MM.1S (cell line): ENCODE results near the gene PIGR.
A peak's percentile ranks its signal among the peaks of the same experiment; 100 is the strongest.

Experiments
- DNase-seq: peaks from one replicate; pipeline ENCODE4 v3.0.0-alpha.2; 2015
- H2AFZ ChIP-seq: fragments of 300-600 bp; sonication (generic); 2 replicates; pipeline ENCODE4 v1.6.0; 2016; ENCODE audit warnings: antibody characterized with exemption, low read length
- H3F3A ChIP-seq: fragments of 300-600 bp; sonication (generic); 2 replicates; pipeline ENCODE4 v1.6.1; 2016; ENCODE audit warnings: mild to moderate bottlenecking, antibody characterized with exemption, low read length, moderate library complexity, mixed read lengths; ENCODE audit not compliant: insufficient read depth
- H3K27ac ChIP-seq: fragments of 300-600 bp; sonication (generic); 2 replicates; pipeline ENCODE4 v1.5.1; 2016; ENCODE audit warnings: mild to moderate bottlenecking, low read length
- H3K27me3 ChIP-seq: fragments of 300-600 bp; sonication (generic); replicated peaks from 2 replicates; pipeline ENCODE4 v1.6.0; 2016; ENCODE audit warnings: low read length; ENCODE audit not compliant: insufficient read depth
- H3K36me3 ChIP-seq: fragments of 300-600 bp; sonication (generic); replicated peaks from 2 replicates; pipeline ENCODE4 v1.6.1; 2016; ENCODE audit warnings: mild to moderate bottlenecking, low read length, mixed read lengths; ENCODE audit not compliant: insufficient read depth
- H3K4me1 ChIP-seq: fragments of 300-600 bp; sonication (generic); 2 replicates; pipeline ENCODE4 v1.6.1; 2016; ENCODE audit warnings: low read length, mixed read lengths
- H3K4me2 ChIP-seq: fragments of 300-600 bp; sonication (generic); 2 replicates; pipeline ENCODE4 v1.6.0; 2016; ENCODE audit warnings: low read depth, low read length
- H3K4me3 ChIP-seq: fragments of 300-600 bp; sonication (generic); 2 replicates; pipeline ENCODE4 v1.5.1; 2016; ENCODE audit warnings: low read length, mixed read lengths
- H3K79me2 ChIP-seq: fragments of 300-600 bp; sonication (generic); 2 replicates; pipeline ENCODE4 v1.6.1; 2016; ENCODE audit warnings: mixed run types, low read length, mixed read lengths
- H3K9ac ChIP-seq: fragments of 300-600 bp; sonication (generic); 2 replicates; pipeline ENCODE4 v1.6.1; 2016; ENCODE audit warnings: low read length, mixed read lengths
- H3K9me2 ChIP-seq: fragments of 300-600 bp; sonication (generic); replicated peaks from 2 replicates; pipeline ENCODE4 v1.6.1; 2016; ENCODE audit warnings: mild to moderate bottlenecking, low read length, mixed read lengths; ENCODE audit not compliant: insufficient read depth
- H3K9me3 ChIP-seq: fragments of 300-600 bp; sonication (generic); replicated peaks from 2 replicates; pipeline ENCODE4 v1.6.1; 2016; ENCODE audit warnings: mild to moderate bottlenecking, low read length, mixed read lengths; ENCODE audit not compliant: insufficient read depth
- H4K20me1 ChIP-seq: fragments of 300-600 bp; sonication (generic); 2 replicates; pipeline ENCODE4 v1.6.1; 2016; ENCODE audit warnings: mild to moderate bottlenecking, low read length, moderate library complexity, mixed read lengths; ENCODE audit not compliant: insufficient read depth
- EZH2 ChIP-seq: fragments of 300-600 bp; sonication (generic); optimal IDR thresholded peaks from 2 replicates; pipeline ENCODE3; 2017; ENCODE audit warnings: low read depth, mild to moderate bottlenecking, antibody characterized with exemption, low read length, mixed read lengths
- EZH2phosphoT487 ChIP-seq: fragments of 300-600 bp; sonication (generic); IDR thresholded peaks from 2 replicates; pipeline ENCODE4 v1.6.1; 2018; ENCODE audit warnings: antibody characterized with exemption, low read length
- TF ChIP-seq, protein P1 (sequence below): fragments of 300-600 bp; sonication (generic); IDR thresholded peaks from 2 replicates; pipeline ENCODE4 v1.5.1; 2016; ENCODE audit warnings: antibody characterized with exemption, low read length, mixed read lengths

PIGR gene

GRCh38 chr1:206913766-206914537 is 32.3 kb downstream of the PIGR start:
- H3K4me3 ChIP-seq, result no peak overlapping the region
- peaks cover 9% of the 10 kb centered on the region for H3F3A ChIP-seq
- no peak overlapping the region for H3K9ac ChIP-seq
- H2AFZ ChIP-seq, result no peak overlapping the region
- TF ChIP-seq EZH2phosphoT487 (no peak), EZH2 (no peak)
- TF ChIP-seq, protein P1, sequence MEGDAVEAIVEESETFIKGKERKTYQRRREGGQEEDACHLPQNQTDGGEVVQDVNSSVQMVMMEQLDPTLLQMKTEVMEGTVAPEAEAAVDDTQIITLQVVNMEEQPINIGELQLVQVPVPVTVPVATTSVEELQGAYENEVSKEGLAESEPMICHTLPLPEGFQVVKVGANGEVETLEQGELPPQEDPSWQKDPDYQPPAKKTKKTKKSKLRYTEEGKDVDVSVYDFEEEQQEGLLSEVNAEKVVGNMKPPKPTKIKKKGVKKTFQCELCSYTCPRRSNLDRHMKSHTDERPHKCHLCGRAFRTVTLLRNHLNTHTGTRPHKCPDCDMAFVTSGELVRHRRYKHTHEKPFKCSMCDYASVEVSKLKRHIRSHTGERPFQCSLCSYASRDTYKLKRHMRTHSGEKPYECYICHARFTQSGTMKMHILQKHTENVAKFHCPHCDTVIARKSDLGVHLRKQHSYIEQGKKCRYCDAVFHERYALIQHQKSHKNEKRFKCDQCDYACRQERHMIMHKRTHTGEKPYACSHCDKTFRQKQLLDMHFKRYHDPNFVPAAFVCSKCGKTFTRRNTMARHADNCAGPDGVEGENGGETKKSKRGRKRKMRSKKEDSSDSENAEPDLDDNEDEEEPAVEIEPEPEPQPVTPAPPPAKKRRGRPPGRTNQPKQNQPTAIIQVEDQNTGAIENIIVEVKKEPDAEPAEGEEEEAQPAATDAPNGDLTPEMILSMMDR, result no peak
- no peak for DNase-seq
- H3K9me3 ChIP-seq, result no peaks in the 10 kb centered on the region
- no peaks in the 10 kb centered on the region for H4K20me1 ChIP-seq
- H3K27ac ChIP-seq, result no peak overlapping the region
- peaks cover 19% of the 10 kb centered on the region for H3K4me1 ChIP-seq
- peaks cover 66% of the 10 kb centered on the region for H3K79me2 ChIP-seq
- H3K4me2 ChIP-seq, result no peak overlapping the region
- no peaks in the 10 kb centered on the region for H3K9me2 ChIP-seq
- H3K27me3 ChIP-seq, result no peaks in the 10 kb centered on the region
- H3K36me3 ChIP-seq, result peaks cover 5% of the 10 kb centered on the region; the same call in 1 of the 2 replicates

DNA sequence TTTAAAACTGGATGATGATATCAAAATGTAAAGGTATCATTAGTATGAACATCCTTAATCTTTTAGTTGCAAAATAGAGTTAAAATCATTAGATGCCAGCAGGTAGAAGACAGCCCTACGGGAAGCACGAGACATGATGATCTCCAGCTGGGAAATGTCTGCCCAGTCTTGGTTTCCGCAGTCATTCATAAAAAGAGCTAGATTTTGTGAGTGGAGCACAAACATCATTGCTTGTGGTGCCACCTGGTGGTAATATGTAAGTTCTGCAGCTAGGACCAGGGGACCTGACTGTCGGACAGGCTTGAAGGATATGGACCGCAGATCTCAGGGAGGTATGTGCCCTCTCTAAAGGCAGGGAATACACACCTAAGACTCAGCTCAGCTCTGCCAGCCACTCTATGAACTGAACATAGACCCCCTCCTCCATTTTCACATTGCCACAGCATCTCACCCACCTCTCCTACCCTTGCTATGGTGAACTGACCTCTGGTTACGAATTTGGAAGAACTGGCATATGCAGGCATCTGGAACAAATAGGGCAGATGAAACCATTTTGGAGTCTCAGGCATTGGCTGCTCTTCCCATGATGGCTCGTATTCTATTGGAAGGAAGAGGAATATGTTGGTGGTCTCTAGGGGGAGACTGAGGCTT is 33.7 kb downstream of the PIGR start:
- no peaks in the 10 kb centered on the region for H4K20me1 ChIP-seq
- H3K4me3 ChIP-seq, result no peak overlapping the region
- H3K27me3 ChIP-seq, result no peaks in the 10 kb centered on the region
- H2AFZ ChIP-seq, result no peak overlapping the region
- no peak overlapping the region for H3K4me2 ChIP-seq
- peak; percentile 88 for DNase-seq
- peaks cover 9% of the 10 kb centered on the region for H3F3A ChIP-seq
- no peak overlapping the region for H3K27ac ChIP-seq
- H3K36me3 ChIP-seq, result peaks cover 5% of the 10 kb centered on the region; the same call in 1 of the 2 replicates
- no peak overlapping the region for H3K9ac ChIP-seq
- H3K4me1 ChIP-seq, result peaks cover 12% of the 10 kb centered on the region
- H3K9me2 ChIP-seq, result no peaks in the 10 kb centered on the region
- TF ChIP-seq, protein P1, result peak; percentile 93
- TF ChIP-seq EZH2phosphoT487 (no peak), EZH2 (no peak)
- peaks cover 52% of the 10 kb centered on the region for H3K79me2 ChIP-seq
- H3K9me3 ChIP-seq, result no peaks in the 10 kb centered on the region

DNA sequence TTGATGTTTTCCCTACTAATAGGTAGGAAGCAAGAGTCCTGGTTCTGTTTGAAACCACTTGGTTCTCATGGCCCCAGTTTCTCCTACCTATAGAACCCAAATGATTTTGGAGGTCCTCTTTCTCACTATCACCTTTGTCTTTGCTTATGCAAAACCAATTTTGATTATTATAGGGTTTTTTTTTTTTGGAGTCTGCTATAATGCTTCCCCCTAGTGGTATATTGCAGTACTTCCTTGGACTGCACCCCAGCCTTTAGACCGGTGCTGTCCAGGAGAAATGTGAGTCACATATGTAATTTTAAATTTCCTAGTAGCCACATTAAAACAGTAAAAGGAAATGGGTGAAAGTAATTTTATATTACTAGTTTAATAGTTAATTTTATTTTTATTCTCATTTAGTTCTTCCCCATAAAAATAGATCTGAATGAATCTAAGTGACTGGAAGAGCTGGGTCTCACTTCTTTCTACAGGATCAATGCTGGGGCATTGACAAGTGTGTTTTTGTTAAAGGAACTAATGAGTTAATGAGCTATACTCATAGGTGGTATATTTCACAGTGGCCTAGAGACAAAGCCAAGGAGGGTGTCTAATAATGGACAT is 35.1 kb downstream of the PIGR start:
- no peaks in the 10 kb centered on the region for H3K9me2 ChIP-seq
- H3K27ac ChIP-seq, result no peak overlapping the region
- peaks cover 9% of the 10 kb centered on the region for H3F3A ChIP-seq
- no peak overlapping the region for H3K4me2 ChIP-seq
- no peak overlapping the region for H3K4me3 ChIP-seq
- H3K79me2 ChIP-seq, result peaks cover 38% of the 10 kb centered on the region
- no peak overlapping the region for H3K9ac ChIP-seq
- H3K4me1 ChIP-seq, result peaks cover 8% of the 10 kb centered on the region
- no peaks in the 10 kb centered on the region for H4K20me1 ChIP-seq
- peaks cover 5% of the 10 kb centered on the region; the same call in 1 of the 2 replicates for H3K36me3 ChIP-seq
- H2AFZ ChIP-seq, result no peak overlapping the region
- H3K27me3 ChIP-seq, result no peaks in the 10 kb centered on the region
- no peaks in the 10 kb centered on the region for H3K9me3 ChIP-seq
- TF ChIP-seq, protein P1, result peak; percentile 92
- TF ChIP-seq EZH2, result no peak
- DNase-seq, result peak; percentile 42
